Measurements from ENCODE around the gene C19orf44.
A peak's percentile ranks its signal among the peaks of the same experiment; 100 is the strongest.

The C19orf44 gene

GRCh38 chr19:16564842-16565241, 68.6 kb downstream of the C19orf44 start:
- no peak overlapping the region for H3K4me3 Mint-ChIP-seq
- H3K36me3 Mint-ChIP-seq: peaks cover 100% of the 10 kb centered on the region
- no peak overlapping the region for H3K27ac Mint-ChIP-seq
- H3K9me3 Mint-ChIP-seq: no peaks in the 10 kb centered on the region
- no peak for ATAC-seq
- peaks cover 14% of the 10 kb centered on the region for H3K4me1 Mint-ChIP-seq
- no peak for DNase-seq (ENCODE audit: low spot score in 2 of 2)

DNA sequence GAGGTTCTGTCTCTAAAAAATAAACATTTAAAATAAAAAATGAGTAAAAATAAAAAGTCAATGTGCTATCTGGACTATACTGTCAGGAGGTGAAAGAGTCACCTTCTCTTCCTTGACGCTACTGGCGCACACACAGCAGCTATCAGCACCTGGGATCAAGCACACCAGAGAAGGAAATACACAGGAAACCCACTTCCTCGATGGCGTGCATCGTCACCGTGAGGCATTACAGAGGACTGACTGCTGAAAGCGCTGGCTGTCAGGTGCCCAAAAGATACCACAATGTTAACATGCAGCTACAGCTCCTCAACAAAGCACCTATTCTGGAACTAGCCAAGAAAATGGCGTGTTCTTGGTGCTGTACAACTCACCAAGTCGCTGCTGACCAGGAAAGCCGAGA, 70.0 kb downstream of the C19orf44 start:
- H3K4me1 Mint-ChIP-seq: peaks cover 17% of the 10 kb centered on the region
- H3K9me3 Mint-ChIP-seq: no peaks in the 10 kb centered on the region
- peaks cover 100% of the 10 kb centered on the region for H3K36me3 Mint-ChIP-seq
- ATAC-seq (peak; percentile 96), DNase-seq (ENCODE audit: low spot score in 2 of 2) (peak in 1 of 2 donors; percentile 67)
- H3K4me3 Mint-ChIP-seq: peak overlapping the region; percentile 58
- peak overlapping the region; percentile 95 for H3K27ac Mint-ChIP-seq

DNA sequence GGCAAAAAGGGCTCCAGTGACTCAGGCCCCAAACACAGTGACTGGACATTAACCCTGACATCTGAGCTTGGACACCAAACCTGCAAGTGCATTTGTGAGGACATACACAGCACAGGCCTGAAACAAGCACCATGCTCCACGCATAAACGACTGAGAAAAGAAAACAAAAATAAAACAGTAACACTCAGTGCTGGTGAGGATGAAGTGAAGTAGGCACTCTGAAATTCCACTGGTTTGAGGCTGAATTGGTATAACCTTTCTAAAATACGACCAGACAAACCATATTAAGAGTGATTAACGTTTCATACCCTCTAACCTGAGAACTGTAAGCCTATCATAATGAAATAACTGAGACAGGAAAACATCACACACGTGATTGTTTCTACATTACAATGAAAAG, 70.5 kb downstream of the C19orf44 start:
- no peak for DNase-seq (ENCODE audit: low spot score in 2 of 2)
- Mint-ChIP-seq H3K4me1 (peaks cover 23% of the 10 kb centered on the region), H3K9me3 (no peaks in the 10 kb centered on the region), H3K4me3 (peak overlapping the region; percentile 58), H3K36me3 (peaks cover 100% of the 10 kb centered on the region), H3K27ac (peak overlapping the region; percentile 95)
- no peak for ATAC-seq

DNA sequence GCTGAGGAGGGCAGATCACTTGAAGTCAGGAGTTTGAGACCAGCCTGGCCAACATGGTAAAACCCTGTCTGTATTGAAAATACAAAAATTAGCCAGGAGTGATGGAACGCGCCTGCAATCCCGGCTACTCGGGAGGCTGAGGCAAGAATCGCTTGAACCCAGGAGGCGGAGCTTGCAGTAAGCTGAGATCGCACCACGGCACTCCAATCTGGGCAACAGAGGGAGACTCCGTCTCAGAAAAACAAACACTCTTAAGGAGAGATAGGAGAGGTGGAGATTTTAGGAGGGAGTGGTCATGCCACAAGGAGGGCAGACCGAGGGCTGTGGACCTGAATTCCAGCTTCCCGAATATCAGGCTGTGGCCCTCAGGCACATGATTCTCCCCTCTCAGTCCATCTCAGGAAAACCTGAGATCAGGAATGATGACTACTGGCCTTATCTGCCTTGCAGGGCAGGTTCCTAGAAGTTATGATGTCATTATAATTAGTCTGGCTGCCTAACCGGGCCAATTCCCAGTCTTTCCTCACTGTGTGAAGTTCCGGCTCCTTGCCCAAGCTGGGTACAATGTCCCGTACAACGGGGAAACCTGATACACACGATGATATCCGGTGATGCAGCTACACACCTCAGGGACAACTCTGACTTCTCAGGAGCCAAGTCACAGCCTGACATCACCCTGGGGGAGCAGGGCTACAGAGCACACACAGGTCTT, 73.6 kb downstream of the C19orf44 start:
- peak overlapping the region; percentile 94 for H3K4me3 Mint-ChIP-seq
- no peak for ATAC-seq
- peak overlapping the region; percentile 87 for H3K27ac Mint-ChIP-seq
- no peaks in the 10 kb centered on the region for H3K9me3 Mint-ChIP-seq
- no peak for DNase-seq (ENCODE audit: low spot score in 2 of 2)
- H3K4me1 Mint-ChIP-seq: peaks cover 51% of the 10 kb centered on the region
- H3K36me3 Mint-ChIP-seq: peaks cover 95% of the 10 kb centered on the region
